ENCODE results near the gene MGRN1. TPM values are rescaled to one million over a fixed set of nuclear protein-coding genes. Genes with fewer than 3 reads are reported as not detected.

MGRN1 gene
- total RNA-seq, 4 donors from 2014 or later, result 15.8 to 25.6 (median 22.0) TPM

GRCh38 chr16:4580250-4580649, 44.4 kb upstream of the MGRN1 start:
- no peaks in the 10 kb centered on the region for H3K36me3 ChIP-seq
- TF ChIP-seq CTCF (IDR thresholded peaks at IDR 0.05) (no peak), POLR2A (IDR thresholded peaks at IDR 0.05) (no peak)
- H3K27me3 ChIP-seq, result peaks cover 0 to 3% (median 0%) of the 10 kb centered on the region in 4 donors
- intact Hi-C loops (cut with DNase I), result no loop called here
- DNase-seq, result no peak
- no peaks in the 10 kb centered on the region for H3K9me3 ChIP-seq
- no peak overlapping the region for H3K4me3 ChIP-seq
- peaks cover 0 to 9% (median 1%) of the 10 kb centered on the region in 3 donors for H3K4me1 ChIP-seq
- 20 to 44% methylated on average over 6 of the region's 6 CpGs for WGBS, 2 donors
- H3K27ac ChIP-seq, result no peak overlapping the region

- H3K27me3 ChIP-seq, result no peaks in the 10 kb centered on the region
- DNase-seq, result no peak
- peaks cover 0 to 8% (median 0%) of the 10 kb centered on the region in 3 donors for H3K9me3 ChIP-seq
- H3K36me3 ChIP-seq, result no peaks in the 10 kb centered on the region
- H3K4me3 ChIP-seq, result no peak overlapping the region
- intact Hi-C loops (cut with DNase I), result no loop called here
- peaks cover 0 to 17% (median 5%) of the 10 kb centered on the region in 3 donors for H3K4me1 ChIP-seq
- no peak overlapping the region for H3K27ac ChIP-seq
- TF ChIP-seq POLR2A (IDR thresholded peaks at IDR 0.05), result no peak
- TF ChIP-seq CTCF (IDR thresholded peaks at IDR 0.05), result no peak
- WGBS, 2 donors, result 76 to 85% methylated on average over 4 of the region's 4 CpGs
These were observed 40.7 kb upstream of the MGRN1 start for GRCh38 chr16:4583906-4584305.

- intact Hi-C loops (cut with DNase I), result no loop called here
- Histone ChIP-seq H3K4me1 (peaks cover 0 to 10% (median 5%) of the 10 kb centered on the region in 3 donors), H3K36me3 (no peaks in the 10 kb centered on the region), H3K27ac (no peak overlapping the region), H3K9me3 (peaks cover 0 to 8% (median 0%) of the 10 kb centered on the region in 3 donors), H3K4me3 (no peak overlapping the region), H3K27me3 (no peaks in the 10 kb centered on the region)
- no peak for TF ChIP-seq CTCF (IDR thresholded peaks at IDR 0.05)
- TF ChIP-seq POLR2A (IDR thresholded peaks at IDR 0.05), result no peak
- 76 to 80% methylated on average over 7 of the region's 7 CpGs for WGBS, 2 donors
- no peak for DNase-seq
These were observed 38.3 kb upstream of the MGRN1 start for GRCh38 chr16:4586291-4586690.

GRCh38 chr16:4588386-4588785, 36.2 kb upstream of the MGRN1 start:
- DNase-seq, result no peak
- peaks cover 0 to 10% (median 5%) of the 10 kb centered on the region in 3 donors for H3K4me1 ChIP-seq
- no peak for TF ChIP-seq CTCF (IDR thresholded peaks at IDR 0.05)
- TF ChIP-seq POLR2A (IDR thresholded peaks at IDR 0.05), result no peak
- H3K27me3 ChIP-seq, result no peaks in the 10 kb centered on the region
- WGBS, 2 donors, result 53 to 66% methylated on average over 2 of the region's 2 CpGs
- no peaks in the 10 kb centered on the region for H3K36me3 ChIP-seq
- peaks cover 0 to 8% (median 0%) of the 10 kb centered on the region in 3 donors for H3K9me3 ChIP-seq
- no peak overlapping the region for H3K4me3 ChIP-seq
- intact Hi-C loops (cut with DNase I), result no loop called here
- H3K27ac ChIP-seq, result no peak overlapping the region

GRCh38 chr16:4588961-4589360, 35.7 kb upstream of the MGRN1 start:
- WGBS, 2 donors, result 86 to 94% methylated on average over 4 to 6 of the region's 6 CpGs

GRCh38 chr16:4591191-4591590, 33.4 kb upstream of the MGRN1 start:
- peaks cover 0 to 8% (median 0%) of the 10 kb centered on the region in 3 donors for H3K9me3 ChIP-seq
- H3K36me3 ChIP-seq, result no peaks in the 10 kb centered on the region
- H3K4me1 ChIP-seq, result no peaks in the 10 kb centered on the region
- H3K27me3 ChIP-seq, result peaks cover 0 to 6% (median 0%) of the 10 kb centered on the region in 4 donors
- H3K4me3 ChIP-seq, result no peak overlapping the region
- no peak overlapping the region for H3K27ac ChIP-seq
- DNase-seq, result no peak
- intact Hi-C loops (cut with DNase I), result no loop called here
- TF ChIP-seq POLR2A (IDR thresholded peaks at IDR 0.05), result no peak
- WGBS, 2 donors, result 51 to 70% methylated on average over 6 of the region's 6 CpGs

More at GRCh38 chr16:4588961-4589360, 35.7 kb upstream of the MGRN1 start:
- Histone ChIP-seq H3K36me3 (no peaks in the 10 kb centered on the region), H3K4me3 (no peak overlapping the region), H3K27ac (no peak overlapping the region), H3K9me3 (peaks cover 0 to 8% (median 0%) of the 10 kb centered on the region in 3 donors), H3K4me1 (peaks cover 0 to 10% (median 5%) of the 10 kb centered on the region in 3 donors), H3K27me3 (no peaks in the 10 kb centered on the region)
- intact Hi-C loops (cut with DNase I), result no loop called here
- no peak for TF ChIP-seq POLR2A (IDR thresholded peaks at IDR 0.05)
- no peak for DNase-seq
